ENCODE measurements around the gene SPG7. TPM values are rescaled to one million over a fixed set of nuclear protein-coding genes. Genes with fewer than 3 reads are reported as not detected.

The SPG7 gene
- total and polyA plus RNA-seq, 9 of the 15 experiments (the other 6 are each of a cell fraction or from before 2014, with no cell fraction given), result 5.8 to 89.1 (median 49.4) TPM

DNA sequence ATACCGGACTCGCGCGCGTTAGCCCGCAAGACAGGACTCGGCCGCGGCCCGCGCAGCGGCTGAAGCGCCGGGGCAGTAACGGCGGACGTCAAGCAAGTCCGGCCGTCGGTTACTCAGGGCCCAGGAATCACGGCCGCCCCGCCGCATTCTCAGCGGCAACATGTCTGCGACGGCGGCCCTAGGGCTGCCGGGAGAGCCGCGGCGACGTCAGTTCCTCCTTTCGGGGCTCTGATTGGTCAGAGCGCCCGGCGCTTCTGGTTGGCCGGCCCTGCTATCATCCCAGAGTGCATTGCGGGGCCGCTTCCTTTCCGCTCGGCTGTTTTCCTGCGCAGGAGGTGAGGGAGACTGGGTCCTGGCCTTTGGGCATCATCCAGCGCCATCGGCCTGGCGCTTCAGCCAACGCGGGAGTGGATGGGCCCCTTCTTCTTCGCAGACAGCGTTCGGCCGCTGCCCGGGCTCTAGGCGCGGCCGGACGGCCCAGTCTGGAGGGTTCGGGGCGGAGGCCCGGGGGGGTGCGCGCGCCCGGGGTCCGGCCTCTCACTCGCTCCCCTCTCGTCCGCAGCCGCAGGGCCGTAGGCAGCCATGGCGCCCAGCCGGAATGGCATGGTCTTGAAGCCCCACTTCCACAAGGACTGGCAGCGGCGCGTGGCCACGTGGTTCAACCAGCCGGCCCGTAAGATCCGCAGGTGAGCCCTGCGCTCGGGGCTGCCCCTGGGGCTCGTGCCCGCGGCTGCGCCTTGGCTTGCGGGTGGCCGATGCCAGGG is 52.4 kb downstream of the SPG7 start, which contains the start of gene RPL13 (continued):
- TF ChIP-seq, protein P1, sequence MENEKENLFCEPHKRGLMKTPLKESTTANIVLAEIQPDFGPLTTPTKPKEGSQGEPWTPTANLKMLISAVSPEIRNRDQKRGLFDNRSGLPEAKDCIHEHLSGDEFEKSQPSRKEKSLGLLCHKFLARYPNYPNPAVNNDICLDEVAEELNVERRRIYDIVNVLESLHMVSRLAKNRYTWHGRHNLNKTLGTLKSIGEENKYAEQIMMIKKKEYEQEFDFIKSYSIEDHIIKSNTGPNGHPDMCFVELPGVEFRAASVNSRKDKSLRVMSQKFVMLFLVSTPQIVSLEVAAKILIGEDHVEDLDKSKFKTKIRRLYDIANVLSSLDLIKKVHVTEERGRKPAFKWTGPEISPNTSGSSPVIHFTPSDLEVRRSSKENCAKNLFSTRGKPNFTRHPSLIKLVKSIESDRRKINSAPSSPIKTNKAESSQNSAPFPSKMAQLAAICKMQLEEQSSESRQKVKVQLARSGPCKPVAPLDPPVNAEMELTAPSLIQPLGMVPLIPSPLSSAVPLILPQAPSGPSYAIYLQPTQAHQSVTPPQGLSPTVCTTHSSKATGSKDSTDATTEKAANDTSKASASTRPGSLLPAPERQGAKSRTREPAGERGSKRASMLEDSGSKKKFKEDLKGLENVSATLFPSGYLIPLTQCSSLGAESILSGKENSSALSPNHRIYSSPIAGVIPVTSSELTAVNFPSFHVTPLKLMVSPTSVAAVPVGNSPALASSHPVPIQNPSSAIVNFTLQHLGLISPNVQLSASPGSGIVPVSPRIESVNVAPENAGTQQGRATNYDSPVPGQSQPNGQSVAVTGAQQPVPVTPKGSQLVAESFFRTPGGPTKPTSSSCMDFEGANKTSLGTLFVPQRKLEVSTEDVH (IDR thresholded peaks at IDR 0.05; ENCODE audit: low read depth, partially characterized antibody), result no peak
- TF ChIP-seq, protein P2, sequence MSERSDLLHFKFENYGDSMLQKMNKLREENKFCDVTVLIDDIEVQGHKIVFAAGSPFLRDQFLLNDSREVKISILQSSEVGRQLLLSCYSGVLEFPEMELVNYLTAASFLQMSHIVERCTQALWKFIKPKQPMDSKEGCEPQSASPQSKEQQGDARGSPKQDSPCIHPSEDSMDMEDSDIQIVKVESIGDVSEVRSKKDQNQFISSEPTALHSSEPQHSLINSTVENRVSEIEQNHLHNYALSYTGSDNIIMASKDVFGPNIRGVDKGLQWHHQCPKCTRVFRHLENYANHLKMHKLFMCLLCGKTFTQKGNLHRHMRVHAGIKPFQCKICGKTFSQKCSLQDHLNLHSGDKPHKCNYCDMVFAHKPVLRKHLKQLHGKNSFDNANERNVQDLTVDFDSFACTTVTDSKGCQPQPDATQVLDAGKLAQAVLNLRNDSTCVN (CRISPR knock-in tag; IDR thresholded peaks at IDR 0.05), result no peak
- TF ChIP-seq PCBP1 (IDR thresholded peaks at IDR 0.05; ENCODE audit: low read depth, low read length, poor library complexity, severe bottlenecking) (peak; percentile 86), TOE1 (IDR thresholded peaks at IDR 0.05; ENCODE audit: borderline replicate concordance) (peak; percentile 53; the same call in 1 of the 2 replicates), TOE1 (CRISPR knock-in tag; IDR thresholded peaks at IDR 0.05; ENCODE audit: borderline replicate concordance, low read depth) (no peak), BCL6 (CRISPR knock-in tag; IDR thresholded peaks at IDR 0.05) (no peak), CEBPB (tag; IDR thresholded peaks at IDR 0.05) (no peak; the same call in 1 of the 2 replicates), NFIX (CRISPR knock-in tag; IDR thresholded peaks at IDR 0.05; ENCODE audit: low read depth) (0 out of 2 replicates have a peak, but pooled peaks have one; percentile 1), MCM7 (IDR thresholded peaks at IDR 0.05) (no peak), MTA1 (IDR thresholded peaks at IDR 0.05; ENCODE audit: borderline replicate concordance) (no peak), DMBX1 (CRISPR knock-in tag; IDR thresholded peaks at IDR 0.05; ENCODE audit: borderline replicate concordance) (0 out of 2 replicates have a peak, but pooled peaks have one; percentile 10), ERF (CRISPR knock-in tag; IDR thresholded peaks at IDR 0.05) (peak; percentile 90; the same call in 1 of the 2 replicates), CHD2 (IDR thresholded peaks at IDR 0.05; ENCODE audit: low read depth, low read length) (peak; percentile 16), MTF1 (CRISPR knock-in tag; IDR thresholded peaks at IDR 0.05; ENCODE audit: borderline replicate concordance) (no peak), ZFX (CRISPR knock-in tag; IDR thresholded peaks at IDR 0.05) (peak; percentile 99), HDAC8 (tag; IDR thresholded peaks at IDR 0.05) (no peak), FOSL1 (tag; conservative IDR thresholded peaks at IDR 0.05) (no peak; the same call in 1 of the 2 replicates), PRPF4 (IDR thresholded peaks at IDR 0.05; ENCODE audit: insufficient read depth, low read depth, low read length, poor library complexity, severe bottlenecking) (peak; percentile 84)
- TF ChIP-seq, protein P3, sequence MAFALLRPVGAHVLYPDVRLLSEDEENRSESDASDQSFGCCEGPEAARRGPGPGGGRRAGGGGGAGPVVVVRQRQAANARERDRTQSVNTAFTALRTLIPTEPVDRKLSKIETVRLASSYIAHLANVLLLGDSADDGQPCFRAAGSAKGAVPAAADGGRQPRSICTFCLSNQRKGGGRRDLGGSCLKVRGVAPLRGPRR (CRISPR knock-in tag; IDR thresholded peaks at IDR 0.05), result no peak
- TF ChIP-seq, protein P4, sequence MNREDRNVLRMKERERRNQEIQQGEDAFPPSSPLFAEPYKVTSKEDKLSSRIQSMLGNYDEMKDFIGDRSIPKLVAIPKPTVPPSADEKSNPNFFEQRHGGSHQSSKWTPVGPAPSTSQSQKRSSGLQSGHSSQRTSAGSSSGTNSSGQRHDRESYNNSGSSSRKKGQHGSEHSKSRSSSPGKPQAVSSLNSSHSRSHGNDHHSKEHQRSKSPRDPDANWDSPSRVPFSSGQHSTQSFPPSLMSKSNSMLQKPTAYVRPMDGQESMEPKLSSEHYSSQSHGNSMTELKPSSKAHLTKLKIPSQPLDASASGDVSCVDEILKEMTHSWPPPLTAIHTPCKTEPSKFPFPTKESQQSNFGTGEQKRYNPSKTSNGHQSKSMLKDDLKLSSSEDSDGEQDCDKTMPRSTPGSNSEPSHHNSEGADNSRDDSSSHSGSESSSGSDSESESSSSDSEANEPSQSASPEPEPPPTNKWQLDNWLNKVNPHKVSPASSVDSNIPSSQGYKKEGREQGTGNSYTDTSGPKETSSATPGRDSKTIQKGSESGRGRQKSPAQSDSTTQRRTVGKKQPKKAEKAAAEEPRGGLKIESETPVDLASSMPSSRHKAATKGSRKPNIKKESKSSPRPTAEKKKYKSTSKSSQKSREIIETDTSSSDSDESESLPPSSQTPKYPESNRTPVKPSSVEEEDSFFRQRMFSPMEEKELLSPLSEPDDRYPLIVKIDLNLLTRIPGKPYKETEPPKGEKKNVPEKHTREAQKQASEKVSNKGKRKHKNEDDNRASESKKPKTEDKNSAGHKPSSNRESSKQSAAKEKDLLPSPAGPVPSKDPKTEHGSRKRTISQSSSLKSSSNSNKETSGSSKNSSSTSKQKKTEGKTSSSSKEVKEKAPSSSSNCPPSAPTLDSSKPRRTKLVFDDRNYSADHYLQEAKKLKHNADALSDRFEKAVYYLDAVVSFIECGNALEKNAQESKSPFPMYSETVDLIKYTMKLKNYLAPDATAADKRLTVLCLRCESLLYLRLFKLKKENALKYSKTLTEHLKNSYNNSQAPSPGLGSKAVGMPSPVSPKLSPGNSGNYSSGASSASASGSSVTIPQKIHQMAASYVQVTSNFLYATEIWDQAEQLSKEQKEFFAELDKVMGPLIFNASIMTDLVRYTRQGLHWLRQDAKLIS (CRISPR knock-in tag; IDR thresholded peaks at IDR 0.05), result peak; percentile 87; the same call in 1 of the 2 replicates
